GM12892 (cell line): ENCODE data around the gene SMYD3.

ENCODE experiments used
- POLR2A ChIP-seq: IDR thresholded peaks from 2 replicates; pipeline ENCODE4 v1.6.1; 2011; ENCODE audit warnings: low read depth, low read length, control low read depth
- POLR2AphosphoS5 ChIP-seq: IDR thresholded peaks from 2 replicates; pipeline ENCODE4 v1.6.1; 2011; ENCODE audit warnings: low read depth, low read length, control low read depth

DNA sequence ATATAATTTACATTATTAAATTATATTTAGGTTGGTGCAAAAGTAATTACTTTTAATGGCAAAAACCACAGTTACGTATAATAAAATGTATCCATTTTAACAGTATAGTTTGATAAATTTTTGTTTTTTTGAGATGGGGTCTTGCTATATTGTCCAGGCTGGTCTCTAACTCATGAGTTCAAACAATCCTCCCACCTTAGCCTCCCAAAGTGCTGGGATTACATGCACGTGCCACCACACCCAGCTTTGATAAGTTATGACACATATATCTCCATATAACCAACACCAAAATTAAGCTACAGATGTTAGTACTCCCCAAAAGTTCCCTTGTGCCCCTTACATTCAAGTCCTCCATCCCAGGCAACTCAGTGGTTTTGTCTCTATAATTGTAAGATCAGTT is 163.1 kb downstream of the SMYD3 start:
- no peak for TF ChIP-seq POLR2AphosphoS5
- TF ChIP-seq POLR2A = no peak
